GM19099 (cell line): ENCODE measurements around the gene DMTF1.

Experiments used
- POLR2A ChIP-seq: IDR thresholded peaks from 3 replicates; pipeline ENCODE4 v1.6.1; 2011; ENCODE audit warnings: low read depth; ENCODE audit not compliant: insufficient read length; ENCODE audit errors: extremely low read depth

The DMTF1 gene

GRCh38 chr7:87170828-87171227 lies 18.6 kb downstream of the DMTF1 start:
- no peak for TF ChIP-seq POLR2A

GRCh38 chr7:87171282-87171934 lies 19.2 kb downstream of the DMTF1 start:
- TF ChIP-seq POLR2A = no peak

- TF ChIP-seq POLR2A = no peak
Measured at GRCh38 chr7:87173471-87173870, 21.2 kb downstream of the DMTF1 start.

- TF ChIP-seq POLR2A = no peak
Measured at GRCh38 chr7:87178320-87178719, 26.1 kb downstream of the DMTF1 start.

GRCh38 chr7:87179180-87179579 lies 26.9 kb downstream of the DMTF1 start:
- no peak for TF ChIP-seq POLR2A

GRCh38 chr7:87187120-87187519 lies 34.9 kb downstream of the DMTF1 start:
- TF ChIP-seq POLR2A = no peak

- no peak for TF ChIP-seq POLR2A
Measured at GRCh38 chr7:87188930-87189329, 36.7 kb downstream of the DMTF1 start.

- TF ChIP-seq POLR2A = no peak
Measured at GRCh38 chr7:87190783-87191182, 38.5 kb downstream of the DMTF1 start.

GRCh38 chr7:87192784-87193487 lies 40.7 kb downstream of the DMTF1 start:
- no peak for TF ChIP-seq POLR2A

- no peak for TF ChIP-seq POLR2A
Measured at GRCh38 chr7:87193912-87194311, 41.7 kb downstream of the DMTF1 start.

GRCh38 chr7:87199241-87199640 lies 47.0 kb downstream of the DMTF1 start:
- no peak for TF ChIP-seq POLR2A

GRCh38 chr7:87199700-87200450 lies 47.6 kb downstream of the DMTF1 start:
- TF ChIP-seq POLR2A = no peak

GRCh38 chr7:87202208-87202607 lies 50.0 kb downstream of the DMTF1 start:
- no peak for TF ChIP-seq POLR2A

- no peak for TF ChIP-seq POLR2A
Measured at GRCh38 chr7:87202705-87203104, 50.5 kb downstream of the DMTF1 start.

GRCh38 chr7:87204933-87205332 lies 52.7 kb downstream of the DMTF1 start:
- TF ChIP-seq POLR2A = no peak

- no peak for TF ChIP-seq POLR2A
Measured at GRCh38 chr7:87206361-87206760, 54.1 kb downstream of the DMTF1 start.
